LNCAP (cell line): ENCODE measurements around the gene PPP2R2D.

ENCODE experiments used
- CTCF ChIP-seq: fragments of 450-650 bp; IDR thresholded peaks from 2 replicates; pipeline ENCODE4 v1.5.1; 2017; ENCODE audit warnings: mild to moderate bottlenecking

The PPP2R2D gene

GRCh38 chr10:131860311-131860710, 40.5 kb upstream of the PPP2R2D start:
- TF ChIP-seq CTCF, result no peak

- no peak for TF ChIP-seq CTCF
Observed at GRCh38 chr10:131860806-131861440, 39.9 kb upstream of the PPP2R2D start.

- no peak for TF ChIP-seq CTCF
Observed at GRCh38 chr10:131862548-131862947, 38.3 kb upstream of the PPP2R2D start.

- no peak for TF ChIP-seq CTCF
Observed at GRCh38 chr10:131865223-131865917, 35.4 kb upstream of the PPP2R2D start.

GRCh38 chr10:131866673-131867072, 34.1 kb upstream of the PPP2R2D start:
- TF ChIP-seq CTCF, result no peak

- no peak for TF ChIP-seq CTCF
Observed at GRCh38 chr10:131868436-131868835, 32.4 kb upstream of the PPP2R2D start.

GRCh38 chr10:131869344-131869743, 31.5 kb upstream of the PPP2R2D start:
- no peak for TF ChIP-seq CTCF
